GM12801 (cell line): ENCODE data around the gene TAF9.

Experiments used
- TF ChIP-seq, protein P1 (sequence below): IDR thresholded peaks from one replicate; pipeline ENCODE4 v1.5.1; 2011; ENCODE audit warnings: control low read depth; ENCODE audit not compliant: insufficient read length; ENCODE audit errors: extremely low read depth

Gene TAF9

DNA sequence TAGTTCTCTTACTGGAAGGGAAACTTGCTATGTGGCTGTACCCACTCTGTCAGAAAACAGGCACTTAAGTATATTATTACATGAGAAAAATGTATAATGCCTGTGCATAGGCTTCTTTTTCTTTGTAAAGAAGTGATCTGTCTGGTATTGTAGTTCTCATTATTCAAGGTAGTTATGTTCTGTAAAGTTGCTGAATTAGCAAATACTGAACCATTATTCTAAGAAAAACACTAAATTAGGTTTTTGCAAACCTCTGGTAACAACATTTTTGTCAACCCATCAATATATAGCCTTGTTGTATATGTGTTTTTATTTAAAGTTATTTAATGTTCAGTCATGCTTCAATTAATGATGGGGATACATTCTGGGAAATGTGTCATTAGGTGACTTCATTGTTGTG, 9.1 kb upstream of the TAF9 start:
- TF ChIP-seq, protein P1, sequence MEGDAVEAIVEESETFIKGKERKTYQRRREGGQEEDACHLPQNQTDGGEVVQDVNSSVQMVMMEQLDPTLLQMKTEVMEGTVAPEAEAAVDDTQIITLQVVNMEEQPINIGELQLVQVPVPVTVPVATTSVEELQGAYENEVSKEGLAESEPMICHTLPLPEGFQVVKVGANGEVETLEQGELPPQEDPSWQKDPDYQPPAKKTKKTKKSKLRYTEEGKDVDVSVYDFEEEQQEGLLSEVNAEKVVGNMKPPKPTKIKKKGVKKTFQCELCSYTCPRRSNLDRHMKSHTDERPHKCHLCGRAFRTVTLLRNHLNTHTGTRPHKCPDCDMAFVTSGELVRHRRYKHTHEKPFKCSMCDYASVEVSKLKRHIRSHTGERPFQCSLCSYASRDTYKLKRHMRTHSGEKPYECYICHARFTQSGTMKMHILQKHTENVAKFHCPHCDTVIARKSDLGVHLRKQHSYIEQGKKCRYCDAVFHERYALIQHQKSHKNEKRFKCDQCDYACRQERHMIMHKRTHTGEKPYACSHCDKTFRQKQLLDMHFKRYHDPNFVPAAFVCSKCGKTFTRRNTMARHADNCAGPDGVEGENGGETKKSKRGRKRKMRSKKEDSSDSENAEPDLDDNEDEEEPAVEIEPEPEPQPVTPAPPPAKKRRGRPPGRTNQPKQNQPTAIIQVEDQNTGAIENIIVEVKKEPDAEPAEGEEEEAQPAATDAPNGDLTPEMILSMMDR: no peak

DNA sequence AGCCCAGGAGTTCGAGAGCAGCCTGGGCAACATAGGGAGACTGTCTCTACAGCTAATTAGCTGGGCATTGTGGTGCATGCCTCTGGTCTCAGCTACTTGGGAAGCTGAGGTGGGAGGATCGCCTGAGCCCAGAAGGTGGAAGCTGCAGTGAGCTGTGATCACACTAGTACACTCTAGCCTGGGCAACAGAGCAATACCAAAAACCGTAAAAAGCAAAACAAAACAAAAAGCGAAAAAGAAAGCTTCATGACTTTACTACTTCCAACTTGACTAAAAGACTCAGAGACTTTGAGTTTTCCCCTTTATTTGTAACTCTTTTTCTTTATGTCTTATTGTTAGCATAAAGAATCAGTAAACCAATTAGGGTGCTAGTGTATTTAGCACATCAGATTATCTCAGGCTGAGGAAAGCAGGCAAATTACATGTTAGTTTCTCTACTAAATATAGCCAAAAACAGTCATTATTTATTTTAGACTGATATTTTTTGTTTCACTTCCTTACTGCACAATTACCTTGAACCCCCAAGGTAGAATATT, 5.7 kb upstream of the TAF9 start:
- TF ChIP-seq, protein P1: no peak

DNA sequence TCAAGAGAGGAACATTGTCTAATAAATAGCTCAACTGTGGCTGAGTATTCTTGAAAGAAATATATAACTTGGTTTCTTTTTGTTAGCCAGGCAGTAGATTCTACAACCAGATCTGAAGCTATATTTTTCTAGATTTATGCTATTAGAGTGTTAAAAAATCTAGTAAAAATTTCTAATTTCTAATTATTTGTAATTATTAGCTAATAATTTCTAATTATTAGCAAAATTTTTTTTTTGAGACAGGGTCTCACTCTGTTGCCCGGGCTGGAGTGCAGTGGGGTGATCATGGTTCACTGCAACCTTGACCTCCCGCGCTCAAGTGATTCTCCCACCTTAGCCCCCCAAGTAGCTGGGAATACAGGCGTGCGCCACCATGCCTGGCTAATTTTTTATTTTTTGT, 3.1 kb upstream of the TAF9 start:
- TF ChIP-seq, protein P1: no peak

DNA sequence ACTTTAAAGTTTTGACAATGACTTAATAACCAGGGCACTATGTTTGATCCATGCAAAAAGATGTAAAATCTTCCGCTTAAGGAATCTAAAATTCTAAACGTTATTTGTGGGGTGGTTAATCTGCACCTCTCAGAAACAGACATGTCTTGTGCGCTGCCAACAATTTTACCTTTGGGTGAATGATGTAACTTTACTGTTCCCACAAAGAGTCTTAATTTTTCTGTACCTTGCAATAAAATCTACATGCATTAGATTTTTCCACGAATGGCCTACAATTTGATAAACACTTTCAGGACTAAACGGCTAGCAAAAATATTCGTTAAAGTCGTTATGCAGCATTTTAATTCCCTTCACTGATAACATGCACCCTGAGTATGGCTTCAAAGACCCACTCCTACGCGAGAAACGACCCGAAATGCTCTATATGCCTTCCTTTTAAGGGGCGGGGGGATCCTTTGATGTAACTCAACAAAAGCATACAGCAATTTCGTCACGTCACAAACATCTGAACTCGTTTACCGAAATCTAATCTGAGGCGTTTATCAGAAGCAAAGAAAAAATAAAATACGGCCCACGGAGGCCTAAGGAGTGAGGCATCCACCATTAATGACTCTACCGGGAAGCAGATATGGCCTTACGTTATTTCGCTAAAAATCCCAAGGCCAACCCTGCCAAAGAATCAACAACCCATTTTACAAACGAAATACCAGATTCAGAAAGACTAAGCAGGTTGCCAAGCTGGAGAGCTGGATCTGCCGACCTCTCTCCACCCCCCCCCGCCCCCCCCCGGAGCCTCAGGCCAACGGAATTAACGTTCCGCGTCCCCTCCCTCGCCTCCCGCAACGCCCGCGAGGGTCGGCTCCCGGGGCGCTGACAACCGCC, 621 bp downstream of the TAF9 start:
- TF ChIP-seq, protein P1: no peak

DNA sequence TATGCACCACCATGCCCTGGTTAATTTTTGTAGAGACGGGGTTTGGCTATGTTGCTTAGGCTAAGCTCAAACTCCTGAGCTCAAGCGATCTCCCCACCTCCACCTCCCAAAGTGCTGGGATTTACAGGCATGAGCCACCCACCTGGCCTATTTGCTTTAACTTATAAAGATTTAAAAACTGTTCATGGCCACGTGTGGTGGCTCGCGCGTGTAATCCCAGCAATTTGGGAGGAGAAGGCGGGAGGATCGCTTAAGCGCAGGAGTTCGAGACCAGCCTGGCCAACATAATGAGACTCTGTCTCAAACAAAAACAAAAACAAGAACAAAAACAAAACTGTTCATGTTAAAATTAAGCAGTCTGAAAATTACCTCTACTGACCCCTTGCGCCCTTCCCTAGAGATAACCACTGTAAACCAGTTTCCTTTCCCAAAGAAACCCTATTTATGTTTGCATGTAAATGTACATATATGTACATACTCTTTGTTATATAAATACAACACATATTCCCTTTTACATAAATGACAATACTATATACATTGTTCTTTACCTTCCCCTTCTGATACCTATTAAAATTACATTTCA, 1.5 kb downstream of the TAF9 start:
- TF ChIP-seq, protein P1: no peak

DNA sequence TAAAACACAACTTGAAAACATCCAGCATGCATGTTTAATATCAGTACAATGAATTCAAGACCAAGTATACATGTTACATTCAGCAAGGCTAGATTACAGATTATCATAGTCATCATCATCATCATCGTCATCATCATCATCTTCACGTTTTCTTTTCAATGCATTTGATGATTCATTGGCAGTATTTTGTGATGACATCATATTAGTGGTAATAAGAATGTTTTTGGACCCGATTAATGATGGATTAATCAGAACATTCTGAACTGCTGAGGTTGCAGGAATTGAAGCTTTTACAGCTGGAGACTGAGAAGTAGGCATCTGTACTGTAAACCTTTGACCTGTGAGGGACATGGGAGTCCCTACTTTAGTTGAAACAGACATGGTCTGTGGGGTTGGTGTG, 4.5 kb downstream of the TAF9 start:
- TF ChIP-seq, protein P1: no peak

DNA sequence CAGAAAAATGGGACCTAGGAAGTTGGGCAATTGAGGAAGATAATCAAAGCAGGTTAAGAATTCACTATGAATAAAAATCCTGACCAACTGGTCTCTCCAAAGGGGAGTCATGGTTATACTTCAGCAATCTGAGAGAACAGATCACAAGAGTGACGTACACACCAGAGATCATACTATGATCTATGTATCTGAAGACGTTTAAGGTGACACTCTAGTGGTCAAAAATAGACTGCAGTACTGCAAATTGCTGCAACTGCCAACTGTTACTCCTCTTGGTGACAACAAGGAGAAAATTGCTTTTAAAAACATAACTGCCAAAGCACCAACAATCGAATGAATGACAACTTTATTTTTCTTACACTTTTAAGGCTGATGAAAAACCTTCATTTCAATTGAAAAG, 4.9 kb downstream of the TAF9 start:
- TF ChIP-seq, protein P1: no peak
